GM19099 (cell line): ENCODE measurements around the gene STOM.

Experiments
- POLR2A ChIP-seq: IDR thresholded peaks from 3 replicates; pipeline ENCODE4 v1.6.1; 2011; ENCODE audit warnings: low read depth; ENCODE audit not compliant: insufficient read length; ENCODE audit errors: extremely low read depth

Gene STOM

DNA sequence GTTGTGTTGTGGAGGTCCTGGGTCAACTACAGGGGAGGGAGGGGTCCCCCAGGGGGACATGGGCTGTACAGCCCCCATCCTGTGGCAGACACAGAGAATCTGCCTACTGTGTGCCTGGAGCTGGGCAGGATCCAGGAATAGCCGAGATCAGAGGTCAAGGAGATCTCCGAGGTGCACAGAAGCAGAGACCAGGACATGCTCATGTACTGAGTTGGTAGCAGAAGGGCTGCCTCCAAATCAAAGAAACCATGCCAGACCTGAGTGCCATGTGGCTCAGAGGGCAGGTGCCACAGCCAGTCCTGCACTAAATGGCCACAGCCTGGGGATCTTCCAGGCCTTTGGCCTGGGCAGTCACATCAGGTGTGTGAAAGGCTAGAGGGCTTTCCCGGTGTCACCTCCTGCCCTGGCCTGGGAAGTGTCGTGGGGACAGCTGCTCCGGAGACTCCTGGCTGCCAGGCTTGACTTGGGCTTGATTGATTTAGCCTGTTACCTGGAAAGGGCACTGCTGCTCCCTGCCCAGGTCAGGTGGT is 74.3 kb downstream of the STOM start:
- TF ChIP-seq POLR2A = no peak

- no peak for TF ChIP-seq POLR2A
Measured at GRCh38 chr9:121294866-121295661, 75.0 kb downstream of the STOM start.

- no peak for TF ChIP-seq POLR2A
Measured at GRCh38 chr9:121294151-121294743, 75.8 kb downstream of the STOM start.

GRCh38 chr9:121292801-121293241 is 77.2 kb downstream of the STOM start:
- no peak for TF ChIP-seq POLR2A

DNA sequence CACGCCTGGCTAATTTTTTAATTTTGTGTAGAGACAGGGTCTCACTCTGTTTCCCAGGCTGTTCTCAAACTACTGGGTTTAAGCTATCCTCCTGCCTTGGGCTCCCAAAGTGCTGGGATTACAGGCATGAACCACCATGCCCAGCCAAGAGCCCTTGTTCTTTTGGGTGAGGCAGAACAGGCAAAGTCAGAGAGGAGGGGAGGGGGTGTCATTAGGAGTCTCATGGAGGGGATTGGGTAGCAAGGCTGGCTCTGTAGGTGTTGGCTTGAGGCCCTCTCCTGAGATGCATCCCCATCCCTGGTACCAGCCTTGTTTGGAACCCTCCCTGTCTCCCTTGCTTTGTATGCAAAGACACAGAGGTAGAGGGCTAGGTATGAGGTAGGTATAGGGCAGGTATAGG is 78.0 kb downstream of the STOM start:
- no peak for TF ChIP-seq POLR2A

GRCh38 chr9:121289772-121290370 is 80.2 kb downstream of the STOM start:
- TF ChIP-seq POLR2A = no peak

DNA sequence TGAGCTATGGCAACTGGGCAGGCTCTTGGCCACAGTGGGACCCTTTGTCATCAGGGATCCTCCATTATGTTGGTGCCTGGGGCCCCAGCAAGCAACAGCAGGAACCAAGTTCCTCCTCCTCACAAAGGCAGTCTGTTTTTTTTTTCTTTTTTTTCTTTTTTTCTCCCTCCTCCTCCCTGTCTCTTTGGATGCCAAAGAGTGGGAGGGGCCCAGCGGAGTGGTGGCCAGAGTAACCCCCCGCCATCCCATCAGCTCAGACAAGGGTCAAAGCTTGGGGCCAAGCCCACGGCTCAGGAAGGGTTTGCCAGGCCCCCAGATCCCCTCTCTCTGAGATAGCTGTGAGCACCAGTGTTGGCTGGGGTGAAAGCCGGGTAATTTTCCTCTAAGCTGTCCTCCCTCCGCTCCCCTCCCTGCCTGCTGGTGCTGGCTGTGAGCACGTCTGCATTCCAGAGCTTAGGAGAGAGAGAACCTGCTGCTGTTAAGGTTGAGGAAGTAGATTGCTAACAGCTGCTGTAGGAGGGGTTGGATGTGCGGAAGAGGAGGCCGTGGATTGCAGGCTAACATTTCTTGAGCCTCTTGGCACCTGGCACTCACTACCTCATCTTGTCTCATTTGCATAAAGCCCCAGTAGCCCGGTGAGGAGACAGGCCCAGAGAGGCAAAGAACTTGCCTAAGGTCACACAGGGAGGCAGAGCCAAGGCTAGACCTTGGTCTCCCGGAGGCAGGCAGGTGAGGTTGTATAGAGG is 80.9 kb downstream of the STOM start:
- no peak for TF ChIP-seq POLR2A
